Measurements from ENCODE around the gene RDH8. TPM values are rescaled to one million over a fixed set of nuclear protein-coding genes. Genes with fewer than 3 reads are reported as not detected.

Gene RDH8
- total and polyA plus RNA-seq, 2 donors (not counting 1 experiment from before 2014, with no cell fraction given): 0.06 TPM; not detected in 1

- no peak overlapping the region for H3K4me3 ChIP-seq (replicated peaks in 1 of 4; ENCODE audit: control extremely low read depth in 1 of 4, insufficient read depth in 1 of 4, low read depth in 3 of 4, low read length in 4 of 4)
- H2AFZ ChIP-seq (ENCODE audit: low read length): no peak overlapping the region
- TF ChIP-seq EZH2 (IDR thresholded peaks at IDR 0.05; ENCODE audit: low read length, missing control alignments) (no peak), CTCF (conservative IDR thresholded peaks at IDR 0.05 in 1 of 2, IDR thresholded peaks at IDR 0.05 in 1 of 2; ENCODE audit: low read depth in 1 of 2, low read length in 2 of 2) (no peak)
- no peaks in the 10 kb centered on the region for H4K20me1 ChIP-seq (ENCODE audit: control insufficient read depth, extremely low read depth, insufficient read depth, low read length)
- H3K27me3 ChIP-seq (ENCODE audit: control insufficient read depth, insufficient read depth, low read length): no peaks in the 10 kb centered on the region
- H3K27ac ChIP-seq (ENCODE audit: insufficient read depth, low read length): no peak overlapping the region
- peak in 1 of 2 donors; percentile 28 for DNase-seq (ENCODE audit: low read depth in 2 of 2)
- no peaks in the 10 kb centered on the region for H3K4me1 ChIP-seq (ENCODE audit: control insufficient read depth, extremely low read depth, insufficient read depth, low read length)
- no peaks in the 10 kb centered on the region for H3K9me3 ChIP-seq (ENCODE audit: control insufficient read depth, insufficient read depth, low read depth, low read length)
- H3K4me2 ChIP-seq (ENCODE audit: extremely low read depth, insufficient read depth, low read length): no peak overlapping the region
- H3K36me3 ChIP-seq (ENCODE audit: control insufficient read depth, insufficient read depth, low read length): peaks cover 2% of the 10 kb centered on the region
- H3K79me2 ChIP-seq (ENCODE audit: control insufficient read depth, insufficient read depth, low read length): no peaks in the 10 kb centered on the region
- no peak overlapping the region for H3K9ac ChIP-seq (ENCODE audit: insufficient read depth, low read length)
These were observed 46.0 kb upstream of the RDH8 start for GRCh38 chr19:9967326-9967725.

- DNase-seq (ENCODE audit: low read depth in 2 of 2): no peak
These were observed 44.2 kb upstream of the RDH8 start for GRCh38 chr19:9968820-9969687.

GRCh38 chr19:9969688-9969975 is 43.7 kb upstream of the RDH8 start:
- no peak overlapping the region for H3K4me2 ChIP-seq (ENCODE audit: extremely low read depth, insufficient read depth, low read length)
- DNase-seq (ENCODE audit: low read depth in 2 of 2): no peak
- no peak overlapping the region for H3K4me3 ChIP-seq (replicated peaks in 1 of 4; ENCODE audit: control extremely low read depth in 1 of 4, insufficient read depth in 1 of 4, low read depth in 3 of 4, low read length in 4 of 4)
- H3K9ac ChIP-seq (ENCODE audit: insufficient read depth, low read length): no peak overlapping the region
- no peaks in the 10 kb centered on the region for H3K27me3 ChIP-seq (ENCODE audit: control insufficient read depth, insufficient read depth, low read length)
- H3K36me3 ChIP-seq (ENCODE audit: control insufficient read depth, insufficient read depth, low read length): peaks cover 3% of the 10 kb centered on the region
- no peaks in the 10 kb centered on the region for H4K20me1 ChIP-seq (ENCODE audit: control insufficient read depth, extremely low read depth, insufficient read depth, low read length)
- TF ChIP-seq CTCF (conservative IDR thresholded peaks at IDR 0.05 in 1 of 2, IDR thresholded peaks at IDR 0.05 in 1 of 2; ENCODE audit: low read depth in 1 of 2, low read length in 2 of 2): no peak
- no peak for TF ChIP-seq EZH2 (IDR thresholded peaks at IDR 0.05; ENCODE audit: low read length, missing control alignments)
- H3K4me1 ChIP-seq (ENCODE audit: control insufficient read depth, extremely low read depth, insufficient read depth, low read length): no peaks in the 10 kb centered on the region
- H3K79me2 ChIP-seq (ENCODE audit: control insufficient read depth, insufficient read depth, low read length): no peaks in the 10 kb centered on the region
- no peaks in the 10 kb centered on the region for H3K9me3 ChIP-seq (ENCODE audit: control insufficient read depth, insufficient read depth, low read depth, low read length)
- no peak overlapping the region for H3K27ac ChIP-seq (ENCODE audit: insufficient read depth, low read length)
- no peak overlapping the region for H2AFZ ChIP-seq (ENCODE audit: low read length)

More at GRCh38 chr19:9968820-9969687, 44.2 kb upstream of the RDH8 start:
- H3K4me1 ChIP-seq (ENCODE audit: control insufficient read depth, extremely low read depth, insufficient read depth, low read length): no peaks in the 10 kb centered on the region
- H3K9ac ChIP-seq (ENCODE audit: insufficient read depth, low read length): no peak overlapping the region
- no peak overlapping the region for H3K27ac ChIP-seq (ENCODE audit: insufficient read depth, low read length)
- no peak for TF ChIP-seq CTCF (conservative IDR thresholded peaks at IDR 0.05 in 1 of 2, IDR thresholded peaks at IDR 0.05 in 1 of 2; ENCODE audit: low read depth in 1 of 2, low read length in 2 of 2)
- TF ChIP-seq EZH2 (IDR thresholded peaks at IDR 0.05; ENCODE audit: low read length, missing control alignments): no peak
- H3K27me3 ChIP-seq (ENCODE audit: control insufficient read depth, insufficient read depth, low read length): no peaks in the 10 kb centered on the region
- no peak overlapping the region for H2AFZ ChIP-seq (ENCODE audit: low read length)
- no peak overlapping the region for H3K4me3 ChIP-seq (replicated peaks in 1 of 4; ENCODE audit: control extremely low read depth in 1 of 4, insufficient read depth in 1 of 4, low read depth in 3 of 4, low read length in 4 of 4)
- no peak overlapping the region for H3K4me2 ChIP-seq (ENCODE audit: extremely low read depth, insufficient read depth, low read length)
- H4K20me1 ChIP-seq (ENCODE audit: control insufficient read depth, extremely low read depth, insufficient read depth, low read length): no peaks in the 10 kb centered on the region
- peaks cover 3% of the 10 kb centered on the region for H3K36me3 ChIP-seq (ENCODE audit: control insufficient read depth, insufficient read depth, low read length)
- no peaks in the 10 kb centered on the region for H3K9me3 ChIP-seq (ENCODE audit: control insufficient read depth, insufficient read depth, low read depth, low read length)
- no peaks in the 10 kb centered on the region for H3K79me2 ChIP-seq (ENCODE audit: control insufficient read depth, insufficient read depth, low read length)

Data from fibroblast of lung (primary cell).